Measurements from ENCODE around the gene IL17RC.
"Not testable (repeated sequence)": the region's sequence is repeated elsewhere in the genome, so short reads cannot be mapped to it uniquely, and the experiment has no call there.

IL17RC gene

GRCh38 chr3:9898467-9899241 lies 18.2 kb upstream of the IL17RC start:
- ChIA-PET POLR2A (no interaction called here), CTCF (interaction anchor here (0.9 kb wide), 1 partner anchor 34 kb away, joined by 4 read pairs; no protein-coding TSS in a partner anchor)
- DNase-seq (ENCODE audit: low read depth, low spot score): no peak
- H3K4me3 ChIP-seq (ENCODE audit: low read depth, low read length): no peak overlapping the region
- TF ChIP-seq, protein P1, sequence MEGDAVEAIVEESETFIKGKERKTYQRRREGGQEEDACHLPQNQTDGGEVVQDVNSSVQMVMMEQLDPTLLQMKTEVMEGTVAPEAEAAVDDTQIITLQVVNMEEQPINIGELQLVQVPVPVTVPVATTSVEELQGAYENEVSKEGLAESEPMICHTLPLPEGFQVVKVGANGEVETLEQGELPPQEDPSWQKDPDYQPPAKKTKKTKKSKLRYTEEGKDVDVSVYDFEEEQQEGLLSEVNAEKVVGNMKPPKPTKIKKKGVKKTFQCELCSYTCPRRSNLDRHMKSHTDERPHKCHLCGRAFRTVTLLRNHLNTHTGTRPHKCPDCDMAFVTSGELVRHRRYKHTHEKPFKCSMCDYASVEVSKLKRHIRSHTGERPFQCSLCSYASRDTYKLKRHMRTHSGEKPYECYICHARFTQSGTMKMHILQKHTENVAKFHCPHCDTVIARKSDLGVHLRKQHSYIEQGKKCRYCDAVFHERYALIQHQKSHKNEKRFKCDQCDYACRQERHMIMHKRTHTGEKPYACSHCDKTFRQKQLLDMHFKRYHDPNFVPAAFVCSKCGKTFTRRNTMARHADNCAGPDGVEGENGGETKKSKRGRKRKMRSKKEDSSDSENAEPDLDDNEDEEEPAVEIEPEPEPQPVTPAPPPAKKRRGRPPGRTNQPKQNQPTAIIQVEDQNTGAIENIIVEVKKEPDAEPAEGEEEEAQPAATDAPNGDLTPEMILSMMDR (IDR thresholded peaks at IDR 0.05; ENCODE audit: insufficient read depth, low read length, missing control alignments): no peak

DNA sequence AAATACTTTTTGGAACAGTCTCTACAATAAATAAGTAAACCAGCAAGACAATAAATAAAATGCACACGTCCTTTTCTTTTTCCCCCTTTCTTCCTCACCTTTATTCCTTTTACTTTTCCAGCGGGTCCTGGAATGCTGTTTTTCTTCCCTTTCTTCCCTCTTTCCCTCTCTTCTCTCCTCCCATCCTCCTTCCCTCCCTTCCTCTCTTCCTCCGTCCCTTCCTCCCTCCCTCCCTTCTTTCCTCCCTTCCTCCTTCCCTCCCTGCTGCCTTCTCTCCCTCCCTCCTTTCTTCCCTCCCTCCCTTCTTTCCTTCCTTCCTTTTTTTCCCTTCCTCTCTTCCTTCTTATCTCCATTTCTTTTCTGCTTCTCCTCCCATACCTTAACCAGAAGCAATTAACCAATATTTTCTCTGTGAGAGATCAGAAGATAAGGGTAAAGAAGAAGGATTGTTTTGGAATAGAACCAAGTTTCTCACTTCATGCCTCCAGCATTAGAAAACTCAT lies 17.6 kb upstream of the IL17RC start:
- ChIA-PET CTCF (no interaction called here), POLR2A (no interaction called here)
- H3K4me3 ChIP-seq (ENCODE audit: low read depth, low read length): no peak overlapping the region
- DNase-seq (ENCODE audit: low read depth, low spot score): no peak
- TF ChIP-seq, protein P1 (IDR thresholded peaks at IDR 0.05; ENCODE audit: insufficient read depth, low read length, missing control alignments): no peak

GRCh38 chr3:9900965-9901415 lies 15.9 kb upstream of the IL17RC start:
- DNase-seq (ENCODE audit: low read depth, low spot score); POLR2A ChIA-PET; CTCF ChIA-PET; H3K4me3 ChIP-seq (ENCODE audit: low read depth, low read length): not testable (repeated sequence)

- H3K4me3 ChIP-seq (ENCODE audit: low read depth, low read length): no peak overlapping the region
- ChIA-PET CTCF (interaction anchor here (0.9 to 2.6 kb wide), 5 partner anchors 10 to 45 kb away, joined by 4 to 16 read pairs (median 5); partner anchors contain the start of gene JAGN1), POLR2A (interaction anchor here (1.0 to 2.7 kb wide), 2 partner anchors 11 to 44 kb away, joined by 3 to 10 read pairs; partner anchors contain the start of gene JAGN1)
- TF ChIP-seq, protein P1 (IDR thresholded peaks at IDR 0.05; ENCODE audit: insufficient read depth, low read length, missing control alignments): no peak
- no peak for DNase-seq (ENCODE audit: low read depth, low spot score)
These were observed 14.9 kb upstream of the IL17RC start for GRCh38 chr3:9901967-9902366.

DNA sequence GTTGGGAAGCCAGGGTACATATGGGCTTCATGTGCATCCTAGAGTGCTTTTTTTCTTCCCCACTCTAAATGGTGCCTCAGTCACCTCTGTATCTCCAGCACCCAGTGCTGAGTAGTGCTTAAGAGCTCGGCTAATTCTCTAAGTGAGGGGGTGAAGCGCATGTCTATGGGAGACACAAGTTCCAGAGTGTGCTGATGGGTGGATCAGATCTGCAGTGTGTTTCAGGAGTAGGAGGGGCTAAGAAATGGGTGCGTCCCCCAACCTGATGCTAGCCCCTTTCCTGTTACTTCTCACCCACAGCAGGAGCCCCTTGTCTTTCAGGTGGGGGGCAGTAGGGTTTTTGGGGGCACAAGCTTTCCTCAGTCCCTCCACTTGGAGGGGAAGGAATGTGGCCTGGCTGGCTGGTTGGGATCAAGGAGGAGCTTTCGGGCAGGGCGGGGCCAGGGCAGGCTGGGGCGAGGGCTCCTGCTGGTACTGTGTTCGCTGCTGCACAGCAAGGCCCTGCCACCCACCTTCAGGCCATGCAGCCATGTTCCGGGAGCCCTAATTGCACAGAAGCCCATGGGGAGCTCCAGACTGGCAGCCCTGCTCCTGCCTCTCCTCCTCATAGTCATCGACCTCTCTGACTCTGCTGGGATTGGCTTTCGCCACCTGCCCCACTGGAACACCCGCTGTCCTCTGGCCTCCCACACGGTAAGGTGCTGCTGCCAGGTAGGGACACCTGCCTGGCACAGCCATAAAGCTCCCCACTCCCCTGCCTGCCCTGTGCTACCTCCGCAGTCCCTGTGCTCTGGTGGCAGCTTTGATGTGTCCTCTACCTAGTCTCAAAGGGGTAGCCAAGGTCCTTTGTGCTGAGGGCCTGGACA lies 14.3 kb upstream of the IL17RC start, which contains the start of gene IL17RE:
Gene IL17RE (plus strand): TSS at position 477 of the 866 bp plus-strand sequence. CDS start 85 bp downstream, at position 562.
- no peak for DNase-seq (ENCODE audit: low read depth, low spot score)
- H3K4me3 ChIP-seq (ENCODE audit: low read depth, low read length): peak within 1 kb of the TSS; percentile 43
- CTCF ChIA-PET: interaction anchor here (0.8 to 2.6 kb wide), 8 partner anchors 9 to 44 kb away, joined by 3 to 16 read pairs (median 5); partner anchors contain the start of genes CRELD1 and JAGN1
- TF ChIP-seq, protein P1 (IDR thresholded peaks at IDR 0.05; ENCODE audit: insufficient read depth, low read length, missing control alignments): no peak
- POLR2A ChIA-PET: interaction anchor here (1.0 to 2.7 kb wide), 3 partner anchors 10 to 44 kb away, joined by 3 to 10 read pairs (median 5); partner anchors contain the start of gene JAGN1

DNA sequence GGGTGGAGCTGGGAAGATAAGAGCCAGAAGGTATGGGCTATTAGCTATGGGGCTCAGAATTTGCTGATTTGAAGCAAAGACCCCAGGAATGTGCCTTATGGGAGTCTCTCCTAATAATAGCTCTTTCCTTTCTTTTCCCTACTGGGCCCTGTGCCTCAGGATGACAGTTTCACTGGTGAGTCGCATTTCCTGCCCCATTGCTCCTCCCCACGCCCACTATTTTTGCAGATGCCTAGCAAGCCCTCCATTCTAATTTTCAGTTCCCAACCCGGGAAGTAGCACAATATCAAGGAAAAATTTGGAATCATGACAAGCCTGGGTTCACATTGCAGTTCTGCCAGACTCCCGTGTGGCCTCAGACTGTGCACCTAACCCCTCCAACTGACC lies 13.7 kb upstream of the IL17RC start:
- TF ChIP-seq, protein P1 (IDR thresholded peaks at IDR 0.05; ENCODE audit: insufficient read depth, low read length, missing control alignments): no peak
- POLR2A ChIA-PET: interaction anchor here (1.0 to 2.7 kb wide), 3 partner anchors 9 to 43 kb away, joined by 3 to 10 read pairs (median 5); partner anchors contain the start of gene JAGN1
- DNase-seq (ENCODE audit: low read depth, low spot score): no peak
- CTCF ChIA-PET: interaction anchor here (0.8 to 2.6 kb wide), 7 partner anchors 8 to 43 kb away, joined by 3 to 16 read pairs (median 5); partner anchors contain the start of genes CRELD1 and JAGN1
- peak overlapping the region; percentile 43; the same call in 1 of the 2 replicates for H3K4me3 ChIP-seq (ENCODE audit: low read depth, low read length)
